ENCODE data around the gene RNPEP.

The RNPEP gene

GRCh38 chr1:202005958-202006357 lies 23.5 kb downstream of the RNPEP start:
- Histone ChIP-seq H3K27ac (replicated peaks; ENCODE audit: low read length) (no peak overlapping the region), H3K4me3 (ENCODE audit: low read length in 2 of 2) (no peak overlapping the region), H2AK5ac (ENCODE audit: low read depth, low read length) (no peak overlapping the region)

GRCh38 chr1:202007304-202007703 lies 24.9 kb downstream of the RNPEP start:
- Histone ChIP-seq H2BK15ac (ENCODE audit: low read length) (no peak overlapping the region), H2BK12ac (ENCODE audit: low read length) (no peak overlapping the region), H3K18ac (ENCODE audit: low read length) (peak overlapping the region; percentile 67), H3K4ac (ENCODE audit: low read length) (no peak overlapping the region), H3K4me1 (ENCODE audit: control insufficient read depth in 2 of 2, insufficient read depth in 1 of 2, low read depth in 1 of 2, low read length in 2 of 2) (peaks cover 10 to 17% of the 10 kb centered on the region in 2 donors), H3K14ac (ENCODE audit: low read length) (no peak overlapping the region), H3K4me2 (ENCODE audit: insufficient read depth, low read length, poor library complexity, severe bottlenecking) (no peak overlapping the region), H3K9me3 (replicated peaks in 1 of 2; ENCODE audit: control insufficient read depth in 2 of 2, insufficient read depth in 1 of 2, low read depth in 1 of 2, low read length in 2 of 2) (no peaks in the 10 kb centered on the region), H3K27me3 (ENCODE audit: control insufficient read depth in 3 of 3, insufficient read depth in 3 of 3, low read depth in 1 of 3, low read length in 3 of 3) (peaks cover 0 to 6% (median 0%) of the 10 kb centered on the region in 3 experiments), H3K4me3 (ENCODE audit: low read length in 2 of 2) (no peak overlapping the region), H4K91ac (ENCODE audit: low read depth, low read length, poor library complexity) (no peak overlapping the region), H3K36me3 (replicated peaks in 1 of 2; ENCODE audit: control insufficient read depth in 2 of 2, insufficient read depth in 2 of 2, low read length in 2 of 2) (peaks cover 28 to 47% of the 10 kb centered on the region in 2 donors), H2BK120ac (ENCODE audit: low read depth, low read length) (no peak overlapping the region), H3K9ac (ENCODE audit: low read depth, low read length, poor library complexity) (no peak overlapping the region), H3K27ac (replicated peaks; ENCODE audit: low read length) (no peak overlapping the region), H2AK5ac (ENCODE audit: low read depth, low read length) (no peak overlapping the region), H3K23ac (ENCODE audit: low read depth, low read length, poor library complexity) (no peak overlapping the region), H3K79me1 (ENCODE audit: low read depth, low read length) (no peaks in the 10 kb centered on the region), H2BK5ac (ENCODE audit: low read length) (no peak overlapping the region), H4K8ac (ENCODE audit: low read depth, low read length) (no peak overlapping the region), H2AFZ (ENCODE audit: low read length) (no peak overlapping the region)
- DNase-seq (ENCODE audit: low spot score): no peak
- no CpG with 5 or more reads among the region's 8 CpGs for WGBS, 2 donors (ENCODE audit: extremely low coverage in 2 of 2, insufficient read length in 2 of 2, insufficient replicate concordance in 1 of 2)

More at GRCh38 chr1:202005958-202006357, 23.5 kb downstream of the RNPEP start:
- no peak overlapping the region for H4K91ac ChIP-seq (ENCODE audit: low read depth, low read length, poor library complexity)
- H2BK12ac ChIP-seq (ENCODE audit: low read length): no peak overlapping the region
- no peak overlapping the region for H2AFZ ChIP-seq (ENCODE audit: low read length)
- no peak overlapping the region for H3K4me2 ChIP-seq (ENCODE audit: insufficient read depth, low read length, poor library complexity, severe bottlenecking)
- no peak overlapping the region for H2BK5ac ChIP-seq (ENCODE audit: low read length)
- H3K27me3 ChIP-seq (ENCODE audit: control insufficient read depth in 3 of 3, insufficient read depth in 3 of 3, low read depth in 1 of 3, low read length in 3 of 3): no peaks in the 10 kb centered on the region
- no peak overlapping the region for H3K9ac ChIP-seq (ENCODE audit: low read depth, low read length, poor library complexity)
- no peak overlapping the region for H3K18ac ChIP-seq (ENCODE audit: low read length)
- no CpG with 5 or more reads among the region's 2 CpGs for WGBS, 2 donors (ENCODE audit: extremely low coverage in 2 of 2, insufficient read length in 2 of 2, insufficient replicate concordance in 1 of 2)
- H3K23ac ChIP-seq (ENCODE audit: low read depth, low read length, poor library complexity): no peak overlapping the region
- H3K4ac ChIP-seq (ENCODE audit: low read length): no peak overlapping the region
- H3K36me3 ChIP-seq (replicated peaks in 1 of 2; ENCODE audit: control insufficient read depth in 2 of 2, insufficient read depth in 2 of 2, low read length in 2 of 2): peaks cover 36 to 59% of the 10 kb centered on the region in 2 donors
- H3K9me3 ChIP-seq (replicated peaks in 1 of 2; ENCODE audit: control insufficient read depth in 2 of 2, insufficient read depth in 1 of 2, low read depth in 1 of 2, low read length in 2 of 2): no peaks in the 10 kb centered on the region
- no peak overlapping the region for H2BK15ac ChIP-seq (ENCODE audit: low read length)
- H3K4me1 ChIP-seq (ENCODE audit: control insufficient read depth in 2 of 2, insufficient read depth in 1 of 2, low read depth in 1 of 2, low read length in 2 of 2): peaks cover 10 to 13% of the 10 kb centered on the region in 2 donors
- no peak overlapping the region for H2BK120ac ChIP-seq (ENCODE audit: low read depth, low read length)
- H4K8ac ChIP-seq (ENCODE audit: low read depth, low read length): no peak overlapping the region
- no peak for DNase-seq (ENCODE audit: low spot score)
- no peaks in the 10 kb centered on the region for H3K79me1 ChIP-seq (ENCODE audit: low read depth, low read length)
- no peak overlapping the region for H3K14ac ChIP-seq (ENCODE audit: low read length)

- H2BK15ac ChIP-seq (ENCODE audit: low read length): no peak overlapping the region
- H3K14ac ChIP-seq (ENCODE audit: low read length): no peak overlapping the region
- H3K18ac ChIP-seq (ENCODE audit: low read length): no peak overlapping the region
- H4K8ac ChIP-seq (ENCODE audit: low read depth, low read length): no peak overlapping the region
- peaks cover 0 to 11% (median 0%) of the 10 kb centered on the region in 3 experiments for H3K27me3 ChIP-seq (ENCODE audit: control insufficient read depth in 3 of 3, insufficient read depth in 3 of 3, low read depth in 1 of 3, low read length in 3 of 3)
- no peak overlapping the region for H4K91ac ChIP-seq (ENCODE audit: low read depth, low read length, poor library complexity)
- H3K79me1 ChIP-seq (ENCODE audit: low read depth, low read length): no peaks in the 10 kb centered on the region
- H2AFZ ChIP-seq (ENCODE audit: low read length): no peak overlapping the region
- no peak for DNase-seq (ENCODE audit: low spot score)
- H3K9ac ChIP-seq (ENCODE audit: low read depth, low read length, poor library complexity): no peak overlapping the region
- peaks cover 24 to 41% of the 10 kb centered on the region in 2 donors for H3K36me3 ChIP-seq (replicated peaks in 1 of 2; ENCODE audit: control insufficient read depth in 2 of 2, insufficient read depth in 2 of 2, low read length in 2 of 2)
- H2BK5ac ChIP-seq (ENCODE audit: low read length): no peak overlapping the region
- WGBS, 2 donors (ENCODE audit: extremely low coverage in 2 of 2, insufficient read length in 2 of 2, insufficient replicate concordance in 1 of 2): no CpG with 5 or more reads among the region's 11 CpGs
- no peak overlapping the region for H2AK5ac ChIP-seq (ENCODE audit: low read depth, low read length)
- no peak overlapping the region for H3K4me2 ChIP-seq (ENCODE audit: insufficient read depth, low read length, poor library complexity, severe bottlenecking)
- H3K4ac ChIP-seq (ENCODE audit: low read length): no peak overlapping the region
- no peak overlapping the region for H3K23ac ChIP-seq (ENCODE audit: low read depth, low read length, poor library complexity)
- H3K4me3 ChIP-seq (ENCODE audit: low read length in 2 of 2): no peak overlapping the region
- no peak overlapping the region for H2BK120ac ChIP-seq (ENCODE audit: low read depth, low read length)
- no peak overlapping the region for H2BK12ac ChIP-seq (ENCODE audit: low read length)
- no peaks in the 10 kb centered on the region for H3K9me3 ChIP-seq (replicated peaks in 1 of 2; ENCODE audit: control insufficient read depth in 2 of 2, insufficient read depth in 1 of 2, low read depth in 1 of 2, low read length in 2 of 2)
- peaks cover 10 to 17% of the 10 kb centered on the region in 2 donors for H3K4me1 ChIP-seq (ENCODE audit: control insufficient read depth in 2 of 2, insufficient read depth in 1 of 2, low read depth in 1 of 2, low read length in 2 of 2)
- no peak overlapping the region for H3K27ac ChIP-seq (replicated peaks; ENCODE audit: low read length)
Observed at GRCh38 chr1:202007805-202008489, 25.5 kb downstream of the RNPEP start.

- H3K27ac ChIP-seq (replicated peaks; ENCODE audit: low read length): peak overlapping the region; percentile 79
- no peak overlapping the region for H2BK12ac ChIP-seq (ENCODE audit: low read length)
- H2BK5ac ChIP-seq (ENCODE audit: low read length): peak overlapping the region; percentile 8
- no peak overlapping the region for H3K4ac ChIP-seq (ENCODE audit: low read length)
- H2BK120ac ChIP-seq (ENCODE audit: low read depth, low read length): no peak overlapping the region
- H3K4me2 ChIP-seq (ENCODE audit: insufficient read depth, low read length, poor library complexity, severe bottlenecking): peak overlapping the region; percentile 60
- no peak overlapping the region for H3K23ac ChIP-seq (ENCODE audit: low read depth, low read length, poor library complexity)
- peak; percentile 84 for DNase-seq (ENCODE audit: low spot score)
- H3K18ac ChIP-seq (ENCODE audit: low read length): peak overlapping the region; percentile 91
- no peaks in the 10 kb centered on the region for H3K79me1 ChIP-seq (ENCODE audit: low read depth, low read length)
- no peaks in the 10 kb centered on the region for H3K9me3 ChIP-seq (replicated peaks in 1 of 2; ENCODE audit: control insufficient read depth in 2 of 2, insufficient read depth in 1 of 2, low read depth in 1 of 2, low read length in 2 of 2)
- peaks cover 0 to 20% (median 0%) of the 10 kb centered on the region in 3 experiments for H3K27me3 ChIP-seq (ENCODE audit: control insufficient read depth in 3 of 3, insufficient read depth in 3 of 3, low read depth in 1 of 3, low read length in 3 of 3)
- no peak overlapping the region for H2AK5ac ChIP-seq (ENCODE audit: low read depth, low read length)
- no peak overlapping the region for H3K14ac ChIP-seq (ENCODE audit: low read length)
- WGBS, 2 donors (ENCODE audit: extremely low coverage in 2 of 2, insufficient read length in 2 of 2, insufficient replicate concordance in 1 of 2): no CpG with 5 or more reads among the region's 11 CpGs
- no peak overlapping the region for H3K4me3 ChIP-seq (ENCODE audit: low read length in 2 of 2)
- peaks cover 10 to 15% of the 10 kb centered on the region in 2 donors for H3K4me1 ChIP-seq (ENCODE audit: control insufficient read depth in 2 of 2, insufficient read depth in 1 of 2, low read depth in 1 of 2, low read length in 2 of 2)
- peaks cover 13 to 25% of the 10 kb centered on the region in 2 donors for H3K36me3 ChIP-seq (replicated peaks in 1 of 2; ENCODE audit: control insufficient read depth in 2 of 2, insufficient read depth in 2 of 2, low read length in 2 of 2)
- no peak overlapping the region for H3K9ac ChIP-seq (ENCODE audit: low read depth, low read length, poor library complexity)
- H2BK15ac ChIP-seq (ENCODE audit: low read length): no peak overlapping the region
- no peak overlapping the region for H4K8ac ChIP-seq (ENCODE audit: low read depth, low read length)
- peak overlapping the region; percentile 72 for H2AFZ ChIP-seq (ENCODE audit: low read length)
- no peak overlapping the region for H4K91ac ChIP-seq (ENCODE audit: low read depth, low read length, poor library complexity)
Observed at GRCh38 chr1:202009326-202010179, 27.1 kb downstream of the RNPEP start.

All from neuronal stem cell (in vitro differentiated cells).